RWPE2 (cell line): ENCODE data around the gene GP2.

Experiments
- ATAC-seq: fragments of 200-7000 bp; cut with Tn5 transposase; 3 replicates; pipeline ENCODE4 v1.9.1; 2021; ENCODE audit warnings: low read depth
- DNase-seq: peaks from one replicate; pipeline ENCODE4 v3.0.0-alpha.2; 2020; ENCODE audit warnings: low spot score
- H3K27ac ChIP-seq: fragments of 450-650 bp; 2 replicates; pipeline ENCODE4 v1.5.1; 2017; ENCODE audit warnings: mild to moderate bottlenecking; ENCODE audit not compliant: poor library complexity, severe bottlenecking
- H3K27me3 ChIP-seq: fragments of 250-450 bp; sonication (Bioruptor Pico); 2 replicates; pipeline ENCODE4 v1.5.1; 2021; ENCODE audit warnings: mild to moderate bottlenecking, moderate library complexity; ENCODE audit not compliant: insufficient read depth, poor library complexity, severe bottlenecking
- H3K36me3 ChIP-seq: fragments of 250-450 bp; sonication (Bioruptor Pico); 2 replicates; pipeline ENCODE4 v1.5.1; 2020; ENCODE audit warnings: low read depth, mild to moderate bottlenecking, moderate library complexity
- H3K4me1 ChIP-seq: fragments of 250-450 bp; sonication (Bioruptor Pico); 2 replicates; pipeline ENCODE4 v1.5.1; 2021; ENCODE audit warnings: mild to moderate bottlenecking, moderate library complexity; ENCODE audit not compliant: insufficient read depth, poor library complexity, severe bottlenecking
- H3K4me3 ChIP-seq: fragments of 250-450 bp; sonication (Bioruptor Pico); 2 replicates; pipeline ENCODE4 v1.5.1; 2021; ENCODE audit warnings: mild to moderate bottlenecking, moderate library complexity; ENCODE audit not compliant: severe bottlenecking
- H3K9me3 ChIP-seq: fragments of 250-450 bp; sonication (Bioruptor Pico); 2 replicates; pipeline ENCODE4 v1.5.1; 2021; ENCODE audit warnings: mild to moderate bottlenecking, moderate library complexity; ENCODE audit not compliant: severe bottlenecking
- CTCF ChIP-seq: fragments of 450-650 bp; IDR thresholded peaks from one replicate; pipeline ENCODE4 v1.5.1; 2017; ENCODE audit warnings: mild to moderate bottlenecking, moderate library complexity; ENCODE audit not compliant: poor library complexity, severe bottlenecking

GP2 gene

GRCh38 chr16:20268409-20268808, 58.9 kb downstream of the GP2 start:
- TF ChIP-seq CTCF: no peak
- ATAC-seq (no peak), DNase-seq (no peak)
- H3K27me3 ChIP-seq: peaks cover 8% of the 10 kb centered on the region
- no peaks in the 10 kb centered on the region for H3K4me1 ChIP-seq
- no peak overlapping the region for H3K4me3 ChIP-seq
- H3K36me3 ChIP-seq: no peaks in the 10 kb centered on the region
- no peak overlapping the region for H3K27ac ChIP-seq
- no peaks in the 10 kb centered on the region for H3K9me3 ChIP-seq

DNA sequence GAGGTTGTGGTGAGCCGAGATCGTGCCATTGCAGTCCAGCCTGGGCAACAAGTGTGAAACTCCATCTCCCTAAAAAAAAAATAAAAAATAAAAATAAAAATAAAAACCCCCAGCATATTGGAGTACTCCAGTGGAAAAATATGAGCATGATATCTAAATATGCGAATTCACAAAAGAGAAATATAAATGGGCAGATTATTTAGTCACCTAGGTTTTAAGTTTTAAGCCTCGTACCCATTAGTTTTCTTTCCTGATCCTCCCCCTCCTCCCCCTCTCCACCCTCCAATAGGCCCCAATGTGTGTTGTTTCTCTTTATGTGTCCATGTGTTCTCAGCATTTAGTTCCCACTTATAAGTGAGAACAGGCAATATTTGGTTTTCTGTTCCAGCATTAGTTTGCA, 62.3 kb downstream of the GP2 start:
- Histone ChIP-seq H3K27ac (no peak overlapping the region), H3K9me3 (no peaks in the 10 kb centered on the region), H3K4me1 (no peaks in the 10 kb centered on the region), H3K27me3 (peaks cover 8% of the 10 kb centered on the region), H3K4me3 (no peak overlapping the region), H3K36me3 (no peaks in the 10 kb centered on the region)
- DNase-seq (no peak), ATAC-seq (no peak)
- no peak for TF ChIP-seq CTCF

DNA sequence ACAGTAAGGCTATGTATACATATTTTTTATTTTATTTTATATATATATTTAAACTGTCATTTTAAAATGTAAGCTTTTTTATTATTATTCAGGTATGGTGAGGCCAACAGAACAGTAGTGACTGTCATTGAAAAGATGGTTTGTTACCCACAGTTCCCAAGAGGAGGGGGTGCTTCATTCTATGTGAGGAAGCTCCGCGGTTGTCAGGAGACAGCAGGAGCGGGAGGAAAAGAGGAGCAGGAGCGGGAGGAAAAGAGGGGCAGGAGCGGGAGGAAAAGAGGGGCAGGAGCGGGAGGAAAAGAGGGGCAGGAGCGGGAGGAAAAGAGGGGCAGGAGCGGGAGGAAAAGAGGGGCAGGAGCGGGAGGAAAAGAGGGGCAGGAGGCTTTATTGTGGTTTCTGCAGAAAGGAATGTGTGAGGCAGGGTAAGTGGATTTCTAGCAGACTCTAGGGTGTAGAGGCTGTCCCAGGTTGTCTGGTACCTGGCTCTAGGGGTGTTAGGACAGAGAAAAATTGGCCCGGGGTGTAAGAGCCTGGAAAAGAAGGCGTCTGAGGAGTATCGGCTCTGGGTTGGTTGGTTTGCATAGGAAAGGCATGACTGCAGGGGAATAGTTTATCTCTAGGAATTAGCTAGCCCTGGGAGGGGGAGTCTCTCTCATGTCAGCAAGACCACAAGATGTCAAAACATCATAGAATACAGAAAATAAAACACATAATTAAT, 64.0 kb downstream of the GP2 start:
- Histone ChIP-seq H3K27me3 (peaks cover 8% of the 10 kb centered on the region), H3K9me3 (no peaks in the 10 kb centered on the region), H3K4me3 (no peak overlapping the region), H3K36me3 (no peaks in the 10 kb centered on the region), H3K27ac (no peak overlapping the region), H3K4me1 (no peaks in the 10 kb centered on the region)
- no peak for ATAC-seq
- no peak for TF ChIP-seq CTCF
- no peak for DNase-seq

GRCh38 chr16:20262248-20262647, 65.1 kb downstream of the GP2 start:
- DNase-seq (no peak), ATAC-seq (no peak)

More at GRCh38 chr16:20262248-20262647, 65.1 kb downstream of the GP2 start:
- no peaks in the 10 kb centered on the region for H3K9me3 ChIP-seq
- H3K27ac ChIP-seq: no peak overlapping the region
- no peaks in the 10 kb centered on the region for H3K4me1 ChIP-seq
- H3K36me3 ChIP-seq: no peaks in the 10 kb centered on the region
- H3K27me3 ChIP-seq: peaks cover 8% of the 10 kb centered on the region
- H3K4me3 ChIP-seq: no peak overlapping the region
- TF ChIP-seq CTCF: no peak
